GM19324 (cell line): ENCODE results near the gene MYO10.
"Not testable (repeated sequence)": the region's sequence is repeated elsewhere in the genome, so short reads cannot be mapped to it uniquely, and the experiment has no call there.

Source experiments
- ATAC-seq: cut with Tn5 transposase; IDR thresholded peaks from one replicate; pipeline ENCODE4 v1.9.1; 2021; ENCODE audit warnings: mild to moderate bottlenecking, moderate library complexity; ENCODE audit not compliant: unreplicated experiment, low FRiP score

The MYO10 gene

GRCh38 chr5:16792598-16793275 is 143.4 kb downstream of the MYO10 start:
- no peak for ATAC-seq

GRCh38 chr5:16791904-16792597 is 144.0 kb downstream of the MYO10 start:
- ATAC-seq: no peak

GRCh38 chr5:16791036-16791705 is 144.9 kb downstream of the MYO10 start:
- ATAC-seq: no peak

GRCh38 chr5:16788957-16789356 is 147.1 kb downstream of the MYO10 start:
- no peak for ATAC-seq

- no peak for ATAC-seq
These were observed 148.8 kb downstream of the MYO10 start for GRCh38 chr5:16787278-16787677.

GRCh38 chr5:16784843-16785791 is 151.0 kb downstream of the MYO10 start:
- peak; percentile 92 for ATAC-seq

- ATAC-seq: no peak
These were observed 152.0 kb downstream of the MYO10 start for GRCh38 chr5:16784088-16784487.

- ATAC-seq: no peak
These were observed 154.1 kb downstream of the MYO10 start for GRCh38 chr5:16781828-16782626.

GRCh38 chr5:16780325-16780724 is 155.8 kb downstream of the MYO10 start:
- ATAC-seq: no peak

- ATAC-seq: no peak
These were observed 158.7 kb downstream of the MYO10 start for GRCh38 chr5:16777432-16777831.

GRCh38 chr5:16776611-16777251 is 159.4 kb downstream of the MYO10 start:
- no peak for ATAC-seq

- ATAC-seq: no peak
These were observed 161.3 kb downstream of the MYO10 start for GRCh38 chr5:16774806-16775205.

GRCh38 chr5:16773991-16774390 is 162.1 kb downstream of the MYO10 start:
- ATAC-seq: no peak

- ATAC-seq: no peak
These were observed 163.5 kb downstream of the MYO10 start for GRCh38 chr5:16772556-16772955.

- ATAC-seq: no peak
These were observed 167.9 kb downstream of the MYO10 start for GRCh38 chr5:16768184-16768583.

GRCh38 chr5:16763211-16763610 is 172.9 kb downstream of the MYO10 start:
- no peak for ATAC-seq

GRCh38 chr5:16759147-16759773 is 176.8 kb downstream of the MYO10 start:
- ATAC-seq: peak; percentile 79

- no peak for ATAC-seq
These were observed 178.0 kb downstream of the MYO10 start for GRCh38 chr5:16757989-16758501.

GRCh38 chr5:16757577-16757976 is 178.5 kb downstream of the MYO10 start:
- ATAC-seq: not testable (repeated sequence)
